ENCODE data around the gene KCNE4. TPM values are rescaled to one million over a fixed set of nuclear protein-coding genes. Genes with fewer than 3 reads are reported as not detected.

The KCNE4 gene
- total and polyA plus RNA-seq, 9 of the 15 experiments (the other 6 are each of a cell fraction or from before 2014, with no cell fraction given) = not detected

- TF ChIP-seq ZNF592 (IDR thresholded peaks at IDR 0.05) (peak; percentile 81), YY1 (IDR thresholded peaks at IDR 0.05; ENCODE audit: borderline replicate concordance in 1 of 3, control insufficient read depth in 1 of 3, extremely low read depth in 1 of 3, insufficient read depth in 3 of 3, insufficient read length in 1 of 3, insufficient replicate concordance in 2 of 3, low read depth in 1 of 3, low read length in 2 of 3) (peak in 1 of 3 experiments; percentile 12), SRSF9 (IDR thresholded peaks at IDR 0.05; ENCODE audit: borderline replicate concordance, low read depth, low read length) (no peak), L3MBTL2 (IDR thresholded peaks at IDR 0.05) (0 out of 2 replicates have a peak, but pooled peaks have one; percentile 4), ZBTB7A (IDR thresholded peaks at IDR 0.05; ENCODE audit: borderline replicate concordance, control insufficient read depth, low read depth, low read length) (no peak), USF1 (CRISPR knock-in tag; IDR thresholded peaks at IDR 0.05) (no peak), CBFA2T3 (IDR thresholded peaks at IDR 0.05) (peak; percentile 61), TCF3 (CRISPR knock-in tag; IDR thresholded peaks at IDR 0.05) (peak; percentile 65), ARID1B (IDR thresholded peaks at IDR 0.05) (peak; percentile 52; the same call in 1 of the 2 replicates), NFIC (IDR thresholded peaks at IDR 0.05) (peak; percentile 35), HDAC3 (IDR thresholded peaks at IDR 0.05; ENCODE audit: borderline replicate concordance, partially characterized antibody) (no peak), NCOR1 (IDR thresholded peaks at IDR 0.05) (0 out of 2 replicates have a peak, but pooled peaks have one; percentile 29), BCL6 (CRISPR knock-in tag; IDR thresholded peaks at IDR 0.05) (no peak), EP300 (IDR thresholded peaks at IDR 0.05; ENCODE audit: low read length) (peak; percentile 41; the same call in 1 of the 2 replicates), DIDO1 (tag; IDR thresholded peaks at IDR 0.05; ENCODE audit: low read depth) (no peak), ZNF778 (CRISPR knock-in tag; IDR thresholded peaks at IDR 0.05) (no peak), DMBX1 (CRISPR knock-in tag; IDR thresholded peaks at IDR 0.05; ENCODE audit: borderline replicate concordance) (peak; percentile 51; the same call in 1 of the 2 replicates), CREB1 (IDR thresholded peaks at IDR 0.05) (no peak), CREB1 (CRISPR knock-in tag; IDR thresholded peaks at IDR 0.05) (no peak), POLR2AphosphoS2 (IDR thresholded peaks at IDR 0.05; ENCODE audit: low read length) (no peak)
- TF ChIP-seq, protein P1, sequence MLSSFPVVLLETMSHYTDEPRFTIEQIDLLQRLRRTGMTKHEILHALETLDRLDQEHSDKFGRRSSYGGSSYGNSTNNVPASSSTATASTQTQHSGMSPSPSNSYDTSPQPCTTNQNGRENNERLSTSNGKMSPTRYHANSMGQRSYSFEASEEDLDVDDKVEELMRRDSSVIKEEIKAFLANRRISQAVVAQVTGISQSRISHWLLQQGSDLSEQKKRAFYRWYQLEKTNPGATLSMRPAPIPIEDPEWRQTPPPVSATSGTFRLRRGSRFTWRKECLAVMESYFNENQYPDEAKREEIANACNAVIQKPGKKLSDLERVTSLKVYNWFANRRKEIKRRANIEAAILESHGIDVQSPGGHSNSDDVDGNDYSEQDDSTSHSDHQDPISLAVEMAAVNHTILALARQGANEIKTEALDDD (IDR thresholded peaks at IDR 0.05) = no peak
- TF ChIP-seq, protein P2, sequence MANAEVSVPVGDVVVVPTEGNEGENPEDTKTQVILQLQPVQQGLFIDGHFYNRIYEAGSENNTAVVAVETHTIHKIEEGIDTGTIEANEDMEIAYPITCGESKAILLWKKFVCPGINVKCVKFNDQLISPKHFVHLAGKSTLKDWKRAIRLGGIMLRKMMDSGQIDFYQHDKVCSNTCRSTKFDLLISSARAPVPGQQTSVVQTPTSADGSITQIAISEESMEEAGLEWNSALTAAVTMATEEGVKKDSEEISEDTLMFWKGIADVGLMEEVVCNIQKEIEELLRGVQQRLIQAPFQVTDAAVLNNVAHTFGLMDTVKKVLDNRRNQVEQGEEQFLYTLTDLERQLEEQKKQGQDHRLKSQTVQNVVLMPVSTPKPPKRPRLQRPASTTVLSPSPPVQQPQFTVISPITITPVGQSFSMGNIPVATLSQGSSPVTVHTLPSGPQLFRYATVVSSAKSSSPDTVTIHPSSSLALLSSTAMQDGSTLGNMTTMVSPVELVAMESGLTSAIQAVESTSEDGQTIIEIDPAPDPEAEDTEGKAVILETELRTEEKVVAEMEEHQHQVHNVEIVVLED (CRISPR knock-in tag; IDR thresholded peaks at IDR 0.05) = no peak
These were observed 3.8 kb downstream of the KCNE4 start (continued) for GRCh38 chr2:223055836-223056235.
